PC-9 (cell line): ENCODE results near the gene RGSL1.
A peak's percentile ranks its signal among the peaks of the same experiment; 100 is the strongest.

Source experiments
- EZH2 ChIP-seq: fragments of 200-600 bp; sonication (generic); IDR thresholded peaks from 2 replicates; pipeline ENCODE4 v1.8.0; 2017; ENCODE audit warnings: antibody characterized with exemption, low read depth
- TF ChIP-seq, protein P1 (sequence below): fragments of 200-600 bp; sonication (generic); conservative IDR thresholded peaks from 2 replicates; pipeline ENCODE4 v1.6.1; 2017; ENCODE audit warnings: mixed run types, antibody characterized with exemption, mild to moderate bottlenecking, moderate library complexity

GRCh38 chr1:182527680-182528079 lies 77.7 kb downstream of the RGSL1 start:
- TF ChIP-seq, protein P1, sequence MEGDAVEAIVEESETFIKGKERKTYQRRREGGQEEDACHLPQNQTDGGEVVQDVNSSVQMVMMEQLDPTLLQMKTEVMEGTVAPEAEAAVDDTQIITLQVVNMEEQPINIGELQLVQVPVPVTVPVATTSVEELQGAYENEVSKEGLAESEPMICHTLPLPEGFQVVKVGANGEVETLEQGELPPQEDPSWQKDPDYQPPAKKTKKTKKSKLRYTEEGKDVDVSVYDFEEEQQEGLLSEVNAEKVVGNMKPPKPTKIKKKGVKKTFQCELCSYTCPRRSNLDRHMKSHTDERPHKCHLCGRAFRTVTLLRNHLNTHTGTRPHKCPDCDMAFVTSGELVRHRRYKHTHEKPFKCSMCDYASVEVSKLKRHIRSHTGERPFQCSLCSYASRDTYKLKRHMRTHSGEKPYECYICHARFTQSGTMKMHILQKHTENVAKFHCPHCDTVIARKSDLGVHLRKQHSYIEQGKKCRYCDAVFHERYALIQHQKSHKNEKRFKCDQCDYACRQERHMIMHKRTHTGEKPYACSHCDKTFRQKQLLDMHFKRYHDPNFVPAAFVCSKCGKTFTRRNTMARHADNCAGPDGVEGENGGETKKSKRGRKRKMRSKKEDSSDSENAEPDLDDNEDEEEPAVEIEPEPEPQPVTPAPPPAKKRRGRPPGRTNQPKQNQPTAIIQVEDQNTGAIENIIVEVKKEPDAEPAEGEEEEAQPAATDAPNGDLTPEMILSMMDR: peak; percentile 45; the same call in 1 of the 2 replicates
- TF ChIP-seq EZH2: no peak
